PC-3 (cell line): ENCODE measurements around the gene TJAP1. TPM values are rescaled to one million over a fixed set of nuclear protein-coding genes. Genes with fewer than 3 reads are reported as not detected.

Source experiments
- ATAC-seq: fragments of 200-7000 bp; cut with Tn5 transposase; 2 replicates; pipeline ENCODE4 v1.9.1; 2020; ENCODE audit warnings: mild to moderate bottlenecking, moderate library complexity
- BruUV-seq: library from RNA; stranded (reverse); fragments of 400-500 nt; replicated peaks from 2 replicates; lab custom pipeline; 2021; lab: Mats Ljungman, UMichigan
- CTCF ChIA-PET: fragments of 300-600 bp; sonication (Branson Sonifier 250); formaldehyde crosslinking; loops from one replicate; lab custom pipeline; 2022; ENCODE audit warnings: antibody characterized with exemption; lab: Charles Lee
- POLR2A ChIA-PET: fragments of 300-600 bp; sonication (Branson Sonifier 250); formaldehyde crosslinking; loops from one replicate; lab custom pipeline; 2022; ENCODE audit warnings: antibody characterized with exemption; ENCODE audit not compliant: unreplicated experiment; lab: Charles Lee
- DNase-seq: peaks from one replicate; pipeline ENCODE4 v3.0.0-alpha.2; 2015
- H2AFZ ChIP-seq: fragments of 300-600 bp; sonication (generic); 2 replicates; pipeline ENCODE4 v1.6.0; 2016; ENCODE audit warnings: antibody characterized with exemption, low read length
- H3F3A ChIP-seq: fragments of 300-600 bp; sonication (generic); one replicate; pipeline ENCODE4 v1.6.0; 2017; ENCODE audit warnings: antibody characterized with exemption, low read length, control low read depth, mild to moderate bottlenecking; ENCODE audit not compliant: unreplicated experiment
- H3K27ac ChIP-seq: fragments of 300-600 bp; sonication (generic); 2 replicates; pipeline ENCODE4 v1.5.1; 2016; ENCODE audit warnings: mild to moderate bottlenecking, low read length
- H3K27me3 ChIP-seq: fragments of 300-600 bp; sonication (generic); 2 replicates; pipeline ENCODE4 v1.6.1; 2016; ENCODE audit warnings: low read length, mixed read lengths
- H3K36me3 ChIP-seq: fragments of 300-600 bp; sonication (generic); 2 replicates; pipeline ENCODE4 v1.6.1; 2016; ENCODE audit warnings: low read depth, mixed run types, low read length, mixed read lengths
- H3K4me1 ChIP-seq: fragments of 300-600 bp; sonication (generic); 2 replicates; pipeline ENCODE4 v1.5.1; 2016; ENCODE audit warnings: low read length; ENCODE audit not compliant: insufficient read depth
- H3K4me2 ChIP-seq: fragments of 300-600 bp; sonication (generic); 2 replicates; pipeline ENCODE4 v1.6.0; 2016; ENCODE audit warnings: low read length
- H3K4me3 ChIP-seq: fragments of 300-600 bp; sonication (generic); 2 replicates; pipeline ENCODE4 v1.5.1; 2016; ENCODE audit warnings: mild to moderate bottlenecking, low read length, mixed read lengths
- H3K79me2 ChIP-seq: fragments of 300-600 bp; sonication (generic); 2 replicates; pipeline ENCODE4 v1.6.1; 2017; ENCODE audit warnings: low read length, mixed read lengths
- H3K9ac ChIP-seq: fragments of 300-600 bp; sonication (generic); 2 replicates; pipeline ENCODE4 v1.6.0; 2016; ENCODE audit warnings: mild to moderate bottlenecking, low read length
- H3K9me2 ChIP-seq: fragments of 300-600 bp; sonication (generic); replicated peaks from 2 replicates; pipeline ENCODE4 v1.6.1; 2016; ENCODE audit warnings: mixed run types, low read length, mixed read lengths
- H3K9me3 ChIP-seq: fragments of 300-600 bp; sonication (generic); 2 replicates; pipeline ENCODE4 v1.6.1; 2016; ENCODE audit warnings: low read length, mixed read lengths
- H4K20me1 ChIP-seq: fragments of 300-600 bp; sonication (generic); 2 replicates; pipeline ENCODE4 v1.6.1; 2016; ENCODE audit warnings: low read length, mixed read lengths
- EZH2 ChIP-seq: fragments of 300-600 bp; sonication (generic); IDR thresholded peaks from one replicate; pipeline ENCODE4 v1.6.1; 2017; ENCODE audit warnings: antibody characterized with exemption, mild to moderate bottlenecking, low read length; ENCODE audit not compliant: unreplicated experiment
- EZH2phosphoT487 ChIP-seq: fragments of 300-600 bp; sonication (generic); IDR thresholded peaks from 2 replicates; pipeline ENCODE4 v1.6.1; 2018; ENCODE audit warnings: mild to moderate bottlenecking, antibody characterized with exemption, low read length, borderline replicate concordance
- intact Hi-C: fragments of 100-400 bp; cut with micrococcal nuclease; formaldehyde crosslinking; loops from 2 replicates; pipeline ENCODE4 v1.9.0; 2023
- total RNA-seq: library from RNA; depleted of rRNA; stranded (reverse); fragments of >200 nt; gene quantifications from 2 replicates; pipeline ENCODE4 v1.2.3, GENCODE V29; 2014
- TF ChIP-seq, protein P1 (sequence below): fragments of 300-600 bp; sonication (generic); conservative IDR thresholded peaks from 2 replicates; pipeline ENCODE4 v1.5.1; 2017; ENCODE audit warnings: antibody characterized with exemption, low read depth, mild to moderate bottlenecking, low read length

Gene TJAP1
- total RNA-seq, 1 experiment from 2014 or later = 28.5 TPM

DNA sequence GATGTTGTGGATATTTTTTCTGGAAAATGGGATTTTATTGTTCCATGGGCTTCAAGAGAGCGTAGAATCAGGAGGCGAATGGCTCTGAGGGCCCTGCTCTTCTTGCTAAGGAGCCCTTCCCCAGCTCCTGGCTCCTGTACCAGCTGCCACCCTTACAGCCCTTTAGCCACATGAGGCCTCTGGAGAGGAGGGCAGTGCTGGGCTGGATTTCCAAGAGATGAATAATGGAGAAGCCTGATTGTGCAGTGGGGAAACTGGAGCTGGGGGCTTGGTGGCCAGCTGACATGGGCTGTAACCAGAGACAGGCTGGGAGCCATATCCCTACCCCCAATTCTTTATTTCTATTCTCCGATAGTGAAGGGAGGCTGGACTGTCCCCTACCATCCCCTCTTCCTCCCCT lies 23.6 kb downstream of the TJAP1 start:
- ATAC-seq (no peak), DNase-seq (no peak)
- no TSS peak for BruUV-seq
- Histone ChIP-seq H3K9me2 (no peaks in the 10 kb centered on the region), H2AFZ (no peak overlapping the region), H3K4me1 (no peaks in the 10 kb centered on the region), H3K27me3 (no peaks in the 10 kb centered on the region), H3K27ac (no peak overlapping the region), H4K20me1 (no peaks in the 10 kb centered on the region), H3K4me2 (no peak overlapping the region), H3K9ac (no peak overlapping the region), H3F3A (no peaks in the 10 kb centered on the region), H3K36me3 (peaks cover 14% of the 10 kb centered on the region), H3K79me2 (no peaks in the 10 kb centered on the region), H3K4me3 (no peak overlapping the region), H3K9me3 (no peaks in the 10 kb centered on the region)
- intact Hi-C loops = loop anchor here (10.0 kb wide), 1 partner anchor 136 kb away; the partner anchor contains the start of gene ZNF318
- ChIA-PET CTCF (no interaction called here), POLR2A (interaction anchor here (0.6 kb wide), 1 partner anchor 1057 kb away, joined by 10 read pairs; no protein-coding TSS in a partner anchor)
- TF ChIP-seq, protein P1, sequence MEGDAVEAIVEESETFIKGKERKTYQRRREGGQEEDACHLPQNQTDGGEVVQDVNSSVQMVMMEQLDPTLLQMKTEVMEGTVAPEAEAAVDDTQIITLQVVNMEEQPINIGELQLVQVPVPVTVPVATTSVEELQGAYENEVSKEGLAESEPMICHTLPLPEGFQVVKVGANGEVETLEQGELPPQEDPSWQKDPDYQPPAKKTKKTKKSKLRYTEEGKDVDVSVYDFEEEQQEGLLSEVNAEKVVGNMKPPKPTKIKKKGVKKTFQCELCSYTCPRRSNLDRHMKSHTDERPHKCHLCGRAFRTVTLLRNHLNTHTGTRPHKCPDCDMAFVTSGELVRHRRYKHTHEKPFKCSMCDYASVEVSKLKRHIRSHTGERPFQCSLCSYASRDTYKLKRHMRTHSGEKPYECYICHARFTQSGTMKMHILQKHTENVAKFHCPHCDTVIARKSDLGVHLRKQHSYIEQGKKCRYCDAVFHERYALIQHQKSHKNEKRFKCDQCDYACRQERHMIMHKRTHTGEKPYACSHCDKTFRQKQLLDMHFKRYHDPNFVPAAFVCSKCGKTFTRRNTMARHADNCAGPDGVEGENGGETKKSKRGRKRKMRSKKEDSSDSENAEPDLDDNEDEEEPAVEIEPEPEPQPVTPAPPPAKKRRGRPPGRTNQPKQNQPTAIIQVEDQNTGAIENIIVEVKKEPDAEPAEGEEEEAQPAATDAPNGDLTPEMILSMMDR = no peak
- no peak for TF ChIP-seq EZH2phosphoT487
- no peak for TF ChIP-seq EZH2

DNA sequence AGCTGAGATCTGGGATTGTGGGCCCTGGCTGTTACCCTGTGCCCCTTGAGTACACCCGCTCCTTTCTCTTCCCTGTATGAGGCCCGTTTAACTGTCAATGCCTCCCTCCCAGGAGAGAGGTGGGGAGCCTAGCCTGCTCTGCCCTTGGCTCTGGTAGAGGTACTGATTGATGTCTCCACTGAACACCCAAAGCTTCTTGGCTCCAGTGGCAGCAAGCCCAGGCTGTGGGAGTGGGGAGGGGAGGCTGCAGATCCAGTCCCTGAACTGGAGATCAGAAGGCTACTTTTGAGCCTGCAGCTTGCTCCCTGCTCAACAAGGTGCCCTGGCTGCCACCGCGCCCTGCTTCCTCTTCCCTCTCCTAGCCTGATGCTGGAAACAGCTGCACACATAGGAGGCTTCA lies 25.3 kb downstream of the TJAP1 start:
- CTCF ChIA-PET = interaction anchor here (0.9 kb wide), 1 partner anchor 45 kb away, joined by 3 read pairs; no protein-coding TSS in a partner anchor
- no peak overlapping the region for H3K4me3 ChIP-seq

DNA sequence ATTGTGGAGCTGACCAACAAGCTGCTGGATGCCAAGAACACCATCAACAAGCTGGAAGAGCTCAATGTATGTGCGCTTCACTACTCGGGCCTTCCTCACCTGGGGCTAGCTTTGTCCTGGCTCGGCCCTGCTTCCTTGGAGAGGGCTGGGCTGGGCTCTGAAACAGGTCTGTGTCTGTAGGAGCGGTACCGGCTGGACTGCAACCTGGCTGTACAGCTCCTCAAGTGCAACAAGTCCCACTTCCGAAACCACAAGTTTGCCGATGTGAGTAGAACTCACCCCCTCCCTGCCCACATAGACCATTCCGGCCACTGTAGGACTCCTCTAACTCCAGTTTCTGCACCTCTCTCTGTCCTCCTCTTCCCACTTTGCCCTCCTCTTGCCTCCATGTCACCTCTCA lies 26.1 kb downstream of the TJAP1 start:
- Histone ChIP-seq H3K27me3 (no peaks in the 10 kb centered on the region), H3K4me2 (no peak overlapping the region), H3K79me2 (no peaks in the 10 kb centered on the region), H3K9me2 (no peaks in the 10 kb centered on the region), H2AFZ (no peak overlapping the region), H4K20me1 (no peaks in the 10 kb centered on the region), H3K9me3 (no peaks in the 10 kb centered on the region), H3K36me3 (peaks cover 14% of the 10 kb centered on the region), H3K4me3 (no peak overlapping the region), H3K4me1 (no peaks in the 10 kb centered on the region), H3K9ac (no peak overlapping the region), H3F3A (no peaks in the 10 kb centered on the region), H3K27ac (no peak overlapping the region)
- BruUV-seq = no TSS peak
- ATAC-seq (no peak), DNase-seq (no peak)
- TF ChIP-seq EZH2 = no peak
- TF ChIP-seq, protein P1 = no peak
- TF ChIP-seq EZH2phosphoT487 = no peak
- ChIA-PET CTCF (interaction anchor here (0.9 kb wide), 1 partner anchor 46 kb away, joined by 3 read pairs; no protein-coding TSS in a partner anchor), POLR2A (no interaction called here)
- intact Hi-C loops = loop anchor here (10.0 kb wide), 1 partner anchor 139 kb away; the partner anchor contains the start of gene ZNF318

More for the DNA sequence above, 25.3 kb downstream of the TJAP1 start:
- Histone ChIP-seq H3K9ac (no peak overlapping the region), H3K4me1 (no peaks in the 10 kb centered on the region), H3K9me3 (no peaks in the 10 kb centered on the region), H3F3A (no peaks in the 10 kb centered on the region), H3K9me2 (no peaks in the 10 kb centered on the region), H3K27me3 (no peaks in the 10 kb centered on the region), H4K20me1 (no peaks in the 10 kb centered on the region), H3K36me3 (peaks cover 14% of the 10 kb centered on the region), H3K79me2 (no peaks in the 10 kb centered on the region), H3K27ac (no peak overlapping the region), H2AFZ (no peak overlapping the region), H3K4me2 (no peak overlapping the region)
- no TSS peak for BruUV-seq
- TF ChIP-seq EZH2 = no peak
- POLR2A ChIA-PET = no interaction called here
- DNase-seq = no peak
- ATAC-seq = no peak
- intact Hi-C loops = loop anchor here (10.0 kb wide), 1 partner anchor 138 kb away; the partner anchor contains the start of gene ZNF318
